Panc1 (cell line): ENCODE results near the gene PLCB4. TPM values are rescaled to one million over a fixed set of nuclear protein-coding genes. Genes with fewer than 3 reads are reported as not detected.

Experiments used
- ATAC-seq: fragments of 200-7000 bp; cut with Tn5 transposase; 2 replicates; pipeline ENCODE4 v1.9.1; 2020; ENCODE audit warnings: mild to moderate bottlenecking, moderate library complexity
- BruUV-seq: library from RNA; stranded (reverse); fragments of 400-500 nt; replicated peaks from 2 replicates; lab custom pipeline; 2021; lab: Mats Ljungman, UMichigan
- CTCF ChIA-PET: fragments of 300-600 bp; sonication (Branson Sonifier 250); formaldehyde crosslinking; loops from one replicate; lab custom pipeline; 2022; ENCODE audit warnings: antibody characterized with exemption; lab: Charles Lee
- POLR2A ChIA-PET: fragments of 300-600 bp; sonication (Branson Sonifier 250); formaldehyde crosslinking; loops from one replicate; lab custom pipeline; 2022; ENCODE audit warnings: antibody characterized with exemption; lab: Charles Lee
- DNase-seq: peaks from one replicate; pipeline ENCODE4 v3.0.0-alpha.2; 2010; ENCODE audit warnings: low read depth, low spot score
- H3K27ac ChIP-seq: 2 replicates; pipeline ENCODE4 v1.5.1; 2011; ENCODE audit warnings: mild to moderate bottlenecking, low read length, inconsistent platforms
- H3K27me3 ChIP-seq: fragments of 200-500 bp; sonication (Bioruptor generic); 2 replicates; pipeline ENCODE4 v1.6.0; 2014; ENCODE audit warnings: low read length, inconsistent platforms; ENCODE audit not compliant: control insufficient read depth, insufficient read depth
- H3K36me3 ChIP-seq: fragments of 200-500 bp; sonication (Bioruptor generic); 2 replicates; pipeline ENCODE4 v1.5.1; 2014; ENCODE audit warnings: inconsistent platforms, mild to moderate bottlenecking, low read length, moderate library complexity; ENCODE audit not compliant: control insufficient read depth, insufficient read depth
- H3K4me1 ChIP-seq: 2 replicates; pipeline ENCODE4 v1.5.1; 2011; ENCODE audit warnings: inconsistent platforms, mild to moderate bottlenecking, low read length, moderate library complexity; ENCODE audit not compliant: control insufficient read depth, insufficient read depth
- H3K4me3 ChIP-seq, 2 experiments: 2 replicates each; pipeline ENCODE4 v1.5.1; 2011 to 2012; ENCODE audit warnings: low read depth in 2 of 2, low read length in 2 of 2, mild to moderate bottlenecking in 2 of 2, inconsistent platforms in 1 of 2, moderate library complexity in 1 of 2
- H3K9me3 ChIP-seq: fragments of 200-500 bp; sonication (Bioruptor generic); 2 replicates; pipeline ENCODE4 v1.5.1; 2014; ENCODE audit warnings: low read depth, mild to moderate bottlenecking, inconsistent platforms, low read length, moderate library complexity; ENCODE audit not compliant: control insufficient read depth, insufficient read depth
- CTCF ChIP-seq: fragments of 450-650 bp; IDR thresholded peaks from 2 replicates; pipeline ENCODE4 v1.5.1; 2017; ENCODE audit warnings: mild to moderate bottlenecking
- POLR2AphosphoS5 ChIP-seq: IDR thresholded peaks from 2 replicates; pipeline ENCODE4 v1.6.1; 2012; ENCODE audit warnings: mild to moderate bottlenecking, low read depth, low read length, moderate library complexity
- REST ChIP-seq, 2 experiments: IDR thresholded peaks; 2 replicates each; pipeline ENCODE4 v1.6.1; 2011 to 2012; ENCODE audit warnings: low read depth in 2 of 2, control low read depth in 1 of 2, low read length in 1 of 2, mild to moderate bottlenecking in 1 of 2, moderate library complexity in 1 of 2; ENCODE audit not compliant: insufficient read depth in 1 of 2
- SIN3A ChIP-seq: IDR thresholded peaks from 2 replicates; pipeline ENCODE4 v1.6.1; 2012; ENCODE audit warnings: low read depth, mild to moderate bottlenecking, low read length, moderate library complexity, borderline replicate concordance; ENCODE audit not compliant: insufficient read depth
- TCF7L2 ChIP-seq: IDR thresholded peaks from 2 replicates; pipeline ENCODE4 v1.6.1; 2011; ENCODE audit warnings: mild to moderate bottlenecking, low read depth, low read length, inconsistent platforms
- in situ Hi-C: cut with HindIII; loops from 2 replicates; pipeline ENCODE4 v1.10.0; 2016; ENCODE audit warnings: low sequenced_read_pairs, low pct_unique_long_range_greater_than_20kb
- intact Hi-C: fragments of 100-400 bp; cut with micrococcal nuclease; formaldehyde crosslinking; loops from one replicate; pipeline ENCODE4 v1.10.0; 2022; ENCODE audit not compliant: unreplicated experiment
- total RNA-seq: library from RNA; stranded (reverse); gene quantifications from one replicate; pipeline ENCODE4 v1.2.1, GENCODE V29; 2021; ENCODE audit not compliant: unreplicated experiment

Gene PLCB4
- total RNA-seq, 1 experiment from 2014 or later, result 1.5 TPM

GRCh38 chr20:9460518-9460917 is 391.6 kb downstream of the PLCB4 start:
- intact Hi-C loops (no loop called here), in situ Hi-C loops (no loop called here)
- no peak for ATAC-seq
- Histone ChIP-seq H3K4me1 (no peaks in the 10 kb centered on the region), H3K36me3 (no peaks in the 10 kb centered on the region), H3K27me3 (no peaks in the 10 kb centered on the region), H3K4me3 (no peak overlapping the region), H3K27ac (no peak overlapping the region), H3K9me3 (no peaks in the 10 kb centered on the region)
- BruUV-seq, result no TSS peak
- no peak for TF ChIP-seq SIN3A
- no peak for TF ChIP-seq POLR2AphosphoS5
- TF ChIP-seq CTCF, result no peak
- no peak for TF ChIP-seq TCF7L2
- no peak for TF ChIP-seq REST (IDR thresholded peaks at IDR 0.05; ENCODE audit: insufficient read depth in 1 of 2, low read depth in 2 of 2, low read length in 1 of 2)
- DNase-seq, result no peak
- POLR2A ChIA-PET, result no interaction called here
- CTCF ChIA-PET, result no interaction called here

GRCh38 chr20:9467995-9468394 is 399.1 kb downstream of the PLCB4 start:
- ChIA-PET POLR2A (no interaction called here), CTCF (interaction anchor here (1.0 kb wide), 1 partner anchor 142 kb away, joined by 3 read pairs; no protein-coding TSS in a partner anchor)
- H3K36me3 ChIP-seq, result no peaks in the 10 kb centered on the region
- H3K4me3 ChIP-seq, result no peak overlapping the region
- H3K27ac ChIP-seq, result no peak overlapping the region
- H3K4me1 ChIP-seq, result no peaks in the 10 kb centered on the region
- DNase-seq, result no peak
- H3K9me3 ChIP-seq, result no peaks in the 10 kb centered on the region
- H3K27me3 ChIP-seq, result no peaks in the 10 kb centered on the region
- no TSS peak for BruUV-seq
- intact Hi-C loops (no loop called here), in situ Hi-C loops (no loop called here)
- ATAC-seq, result no peak
- TF ChIP-seq POLR2AphosphoS5 (no peak), CTCF (peak; percentile 50)
